ENCODE measurements around the gene MBNL1.

DNA sequence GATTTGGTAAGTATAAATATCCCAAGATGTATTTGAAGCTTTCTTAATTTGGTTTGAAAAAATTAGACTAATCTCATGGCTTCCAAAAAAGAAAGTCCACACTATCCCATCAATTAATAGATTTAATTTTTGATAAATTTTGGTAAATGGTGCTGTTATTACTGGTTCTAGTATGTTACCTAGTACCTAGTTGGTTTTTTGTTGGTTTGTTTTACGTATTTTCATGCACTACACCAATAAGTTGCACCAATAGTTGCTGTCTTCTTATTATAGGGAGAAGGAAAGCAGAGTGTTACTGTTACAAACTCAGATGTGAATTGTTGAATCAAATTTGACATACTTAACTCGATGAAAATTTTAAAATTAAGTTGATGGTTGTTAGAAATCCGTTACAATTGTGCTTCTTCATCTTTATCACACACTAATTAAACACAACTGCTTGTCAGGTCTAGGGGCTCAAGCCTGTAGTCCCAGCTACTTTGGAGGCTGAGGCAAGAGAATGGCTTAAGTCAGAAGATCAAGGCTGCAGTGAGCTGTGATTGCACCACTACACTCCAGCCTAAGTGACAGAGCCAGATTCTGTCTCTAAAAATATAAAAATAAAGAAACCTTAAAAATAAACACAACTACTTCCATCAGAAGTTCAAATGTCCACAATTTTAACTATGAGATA lies 23.1 kb upstream of the MBNL1 start:
- TF ChIP-seq, protein P1, sequence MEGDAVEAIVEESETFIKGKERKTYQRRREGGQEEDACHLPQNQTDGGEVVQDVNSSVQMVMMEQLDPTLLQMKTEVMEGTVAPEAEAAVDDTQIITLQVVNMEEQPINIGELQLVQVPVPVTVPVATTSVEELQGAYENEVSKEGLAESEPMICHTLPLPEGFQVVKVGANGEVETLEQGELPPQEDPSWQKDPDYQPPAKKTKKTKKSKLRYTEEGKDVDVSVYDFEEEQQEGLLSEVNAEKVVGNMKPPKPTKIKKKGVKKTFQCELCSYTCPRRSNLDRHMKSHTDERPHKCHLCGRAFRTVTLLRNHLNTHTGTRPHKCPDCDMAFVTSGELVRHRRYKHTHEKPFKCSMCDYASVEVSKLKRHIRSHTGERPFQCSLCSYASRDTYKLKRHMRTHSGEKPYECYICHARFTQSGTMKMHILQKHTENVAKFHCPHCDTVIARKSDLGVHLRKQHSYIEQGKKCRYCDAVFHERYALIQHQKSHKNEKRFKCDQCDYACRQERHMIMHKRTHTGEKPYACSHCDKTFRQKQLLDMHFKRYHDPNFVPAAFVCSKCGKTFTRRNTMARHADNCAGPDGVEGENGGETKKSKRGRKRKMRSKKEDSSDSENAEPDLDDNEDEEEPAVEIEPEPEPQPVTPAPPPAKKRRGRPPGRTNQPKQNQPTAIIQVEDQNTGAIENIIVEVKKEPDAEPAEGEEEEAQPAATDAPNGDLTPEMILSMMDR (IDR thresholded peaks at IDR 0.05) = no peak
- TF ChIP-seq POLR2AphosphoS5 (IDR thresholded peaks at IDR 0.05; ENCODE audit: insufficient read depth in 1 of 2, low read depth in 1 of 2) = no peak

Measured in vagina (tissue), 2 donors.